Adrenal gland (tissue), 12 donors: Measurements from ENCODE around the gene LARP4B. TPM values are rescaled to one million over a fixed set of nuclear protein-coding genes. Genes with fewer than 3 reads are reported as not detected.

ENCODE experiments used
- DNase-seq, 7 donors: peaks; one replicate each; pipeline ENCODE4 v3.0.0-alpha.2; 2019 to 2020
- H3K27ac ChIP-seq, 5 donors: fragments of 200-600 bp; sonication (generic) in 4 of 5; 1 replicate in 3 of 5; 2 replicates in 2 of 5; pipeline versions ENCODE4 v1.5.1 to v1.8.0; 2016 to 2020; ENCODE audit warnings: mild to moderate bottlenecking in 1 of 5
- H3K27me3 ChIP-seq: fragments of 200-600 bp; 2 replicates; pipeline ENCODE4 v1.8.0; 2021
- H3K36me3 ChIP-seq, 2 donors: fragments of 200-600 bp; replicated peaks in 1 of 2; 1 replicate in 1 of 2; 2 replicates in 1 of 2; pipeline versions ENCODE4 v1.5.1 to v1.8.0; 2018 to 2022
- H3K4me1 ChIP-seq, 2 donors: fragments of 200-600 bp; replicated peaks in 1 of 2; 1 replicate in 1 of 2; 2 replicates in 1 of 2; pipeline versions ENCODE4 v1.5.1 to v1.8.0; 2018 to 2021
- H3K4me3 ChIP-seq, 4 donors: fragments of 200-600 bp; sonication (generic) in 3 of 4; one replicate each; pipeline ENCODE4 v1.5.1; 2016 to 2018
- H3K9me3 ChIP-seq, 3 donors: fragments of 200-600 bp; sonication (generic) in 1 of 3; replicated peaks in 1 of 3; 1 replicate in 2 of 3; 2 replicates in 1 of 3; pipeline versions ENCODE4 v1.5.1 to v1.8.0; 2016 to 2021
- POLR2A ChIP-seq, 2 donors: fragments of 450-650 bp; IDR thresholded peaks; one replicate each; pipeline ENCODE4 v1.6.1; 2017; ENCODE audit warnings: antibody characterized with exemption in 2 of 2, mild to moderate bottlenecking in 2 of 2, moderate library complexity in 1 of 2
- WGBS, 4 donors: extraction: QIAGEN DNeasy Blood & Tissue Kit in 2 of 4; methylation state at CpG; one replicate each; pipeline versions ENCODE4 v1.1.5 to v1.1.7; 2013 to 2017; 5-methylcytosine and 5-hydroxymethylcytosine counted together
- intact Hi-C, 2 donors: fragments of 100-400 bp; cut with DNase I; formaldehyde crosslinking; loops; one replicate each; pipeline versions ENCODE4 v1.14.1 to v1.15.0; 2022 to 2023
- polyA plus RNA-seq, 3 donors: library from polyadenylated mRNA; stranded (reverse); fragments of 200-250 nt in 2 of 3; fragments of 350-450 nt in 1 of 3; fragmentation: Illumina TruSeq in 1 of 3; extraction: RNeasy Lipid Tissue Mini Kit (QIAGEN cat#74804) in 1 of 3; gene quantifications; one replicate each; pipeline ENCODE4 v1.2.3, GENCODE V29; 2013 to 2014
- total RNA-seq, 9 donors: library from RNA; depleted of rRNA in 4 of 9; stranded (reverse); fragments of >200 nt in 4 of 9; fragments of 120-200 nt in 1 of 9; fragmentation: NEBNext Ultra II Directional in 1 of 9; extraction: Animal tissue kit (Norgen Biotek cat#: 25700) in 1 of 9; gene quantifications; one replicate each; pipeline versions ENCODE4 v1.1.0 to v1.2.4, GENCODE V29; 2013 to 2023
- TF ChIP-seq, protein P1 (sequence below), 6 experiments: fragments of 450-650 bp in 4 of 6; fragments of 200-600 bp in 2 of 6; sonication (generic) in 1 of 6; IDR thresholded peaks; 1 replicate in 5 of 6; 2 replicates in 1 of 6; pipeline versions ENCODE4 v1.5.1 to v1.8.0; 2016 to 2021; ENCODE audit warnings: antibody characterized with exemption in 6 of 6, mild to moderate bottlenecking in 2 of 6, moderate library complexity in 1 of 6
- donor health status: healthy with polysubstance abuse.
- donor health status: Bipolar disorder and iron deficiency.
- donor health status: DM: yes; HTN: yes; CAD: no.
- donor health status: DM: no; HTN: no; CAD: no.
- donor health status: DM: no; HTN: no; CAD: no.
- donor health status: DM: yes; HTN: yes; CAD: no.

The LARP4B gene
- total and polyA plus RNA-seq, 12 donors: 17.2 to 145 (median 66.8) TPM

DNA sequence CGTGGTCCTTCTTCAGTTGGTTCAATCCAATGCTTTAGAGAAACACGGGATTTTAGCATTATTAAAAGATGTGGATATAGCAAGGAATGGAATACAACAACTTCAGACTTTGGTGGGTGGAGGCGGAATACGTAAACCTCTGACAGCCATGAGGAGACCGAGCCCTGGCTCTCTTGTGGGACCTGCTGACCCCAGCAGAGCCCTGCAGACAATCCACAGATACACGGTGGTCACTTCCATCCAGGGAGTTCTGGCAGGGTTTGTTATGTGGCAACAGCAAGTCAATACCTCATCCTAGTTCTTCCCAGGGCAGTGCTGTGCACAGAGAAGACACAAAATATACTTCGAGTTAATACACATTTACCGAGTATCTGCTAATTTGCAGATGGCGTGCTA is 123.5 kb downstream of the LARP4B start:
- intact Hi-C loops: no loop called here
- Histone ChIP-seq H3K9me3 (no peaks in the 10 kb centered on the region), H3K4me1 (peaks cover 5 to 10% of the 10 kb centered on the region in 2 donors), H3K36me3 (peaks cover 0 to 40% of the 10 kb centered on the region in 2 donors), H3K27ac (no peak overlapping the region), H3K27me3 (no peaks in the 10 kb centered on the region), H3K4me3 (no peak overlapping the region)
- 89 to 93% (median 91%) methylated on average over 9 of the region's 9 CpGs for WGBS, 4 donors
- DNase-seq: peak in 1 of 7 donors; percentile 33
- TF ChIP-seq, protein P1, sequence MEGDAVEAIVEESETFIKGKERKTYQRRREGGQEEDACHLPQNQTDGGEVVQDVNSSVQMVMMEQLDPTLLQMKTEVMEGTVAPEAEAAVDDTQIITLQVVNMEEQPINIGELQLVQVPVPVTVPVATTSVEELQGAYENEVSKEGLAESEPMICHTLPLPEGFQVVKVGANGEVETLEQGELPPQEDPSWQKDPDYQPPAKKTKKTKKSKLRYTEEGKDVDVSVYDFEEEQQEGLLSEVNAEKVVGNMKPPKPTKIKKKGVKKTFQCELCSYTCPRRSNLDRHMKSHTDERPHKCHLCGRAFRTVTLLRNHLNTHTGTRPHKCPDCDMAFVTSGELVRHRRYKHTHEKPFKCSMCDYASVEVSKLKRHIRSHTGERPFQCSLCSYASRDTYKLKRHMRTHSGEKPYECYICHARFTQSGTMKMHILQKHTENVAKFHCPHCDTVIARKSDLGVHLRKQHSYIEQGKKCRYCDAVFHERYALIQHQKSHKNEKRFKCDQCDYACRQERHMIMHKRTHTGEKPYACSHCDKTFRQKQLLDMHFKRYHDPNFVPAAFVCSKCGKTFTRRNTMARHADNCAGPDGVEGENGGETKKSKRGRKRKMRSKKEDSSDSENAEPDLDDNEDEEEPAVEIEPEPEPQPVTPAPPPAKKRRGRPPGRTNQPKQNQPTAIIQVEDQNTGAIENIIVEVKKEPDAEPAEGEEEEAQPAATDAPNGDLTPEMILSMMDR (IDR thresholded peaks at IDR 0.05): no peak
- no peak for TF ChIP-seq POLR2A (IDR thresholded peaks at IDR 0.05)

DNA sequence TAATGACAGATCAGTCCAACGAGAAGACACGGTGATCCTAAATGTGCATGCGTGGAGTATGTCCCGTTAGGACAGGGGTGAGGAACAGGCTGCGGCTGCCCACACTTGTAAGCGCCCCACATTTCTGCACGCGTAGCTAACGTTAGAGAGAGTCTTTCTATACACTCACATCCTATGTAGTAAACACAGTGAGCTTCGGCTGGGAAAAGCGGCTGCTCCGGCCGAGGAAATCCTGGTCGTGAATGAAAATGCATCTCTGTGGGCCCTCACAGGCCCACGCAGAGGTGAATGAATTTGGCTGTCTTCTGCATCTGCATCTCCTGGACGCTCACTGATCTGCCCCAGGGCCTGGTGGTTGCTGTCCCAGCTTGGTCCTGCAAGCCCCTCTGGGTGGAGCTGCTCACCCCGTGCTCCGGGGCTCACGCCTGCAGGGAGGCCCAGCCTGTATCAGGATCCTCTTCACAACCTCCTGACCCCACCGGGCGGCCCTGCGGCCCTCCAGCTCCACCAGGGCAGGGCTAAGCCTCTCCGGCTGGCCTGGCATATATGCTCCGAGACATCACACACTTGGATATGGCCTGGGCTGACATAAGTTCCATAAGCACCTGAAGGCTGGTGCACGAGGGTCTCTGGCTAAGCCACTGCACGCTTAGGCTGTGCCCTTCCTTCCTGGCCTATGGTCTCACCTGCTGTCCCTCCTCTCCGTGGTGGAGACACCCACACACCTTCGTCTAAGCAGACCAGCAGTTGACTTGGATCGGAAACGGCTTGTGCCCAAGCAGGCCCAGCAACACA is 124.1 kb downstream of the LARP4B start:
- Histone ChIP-seq H3K4me3 (no peak overlapping the region), H3K9me3 (no peaks in the 10 kb centered on the region), H3K27ac (peak overlapping the region in 3 of 5 donors; percentile 44 to 82 (median 57)), H3K4me1 (peaks cover 5 to 10% of the 10 kb centered on the region in 2 donors), H3K36me3 (peaks cover 0 to 34% of the 10 kb centered on the region in 2 donors), H3K27me3 (no peaks in the 10 kb centered on the region)
- TF ChIP-seq, protein P1 (IDR thresholded peaks at IDR 0.05): no peak
- TF ChIP-seq POLR2A (IDR thresholded peaks at IDR 0.05): no peak
- peak in 2 of 7 donors; percentile 19 to 48 for DNase-seq
- 92 to 95% (median 92%) methylated on average over 24 to 30 of the region's 30 CpGs for WGBS, 4 donors
- intact Hi-C loops: no loop called here

DNA sequence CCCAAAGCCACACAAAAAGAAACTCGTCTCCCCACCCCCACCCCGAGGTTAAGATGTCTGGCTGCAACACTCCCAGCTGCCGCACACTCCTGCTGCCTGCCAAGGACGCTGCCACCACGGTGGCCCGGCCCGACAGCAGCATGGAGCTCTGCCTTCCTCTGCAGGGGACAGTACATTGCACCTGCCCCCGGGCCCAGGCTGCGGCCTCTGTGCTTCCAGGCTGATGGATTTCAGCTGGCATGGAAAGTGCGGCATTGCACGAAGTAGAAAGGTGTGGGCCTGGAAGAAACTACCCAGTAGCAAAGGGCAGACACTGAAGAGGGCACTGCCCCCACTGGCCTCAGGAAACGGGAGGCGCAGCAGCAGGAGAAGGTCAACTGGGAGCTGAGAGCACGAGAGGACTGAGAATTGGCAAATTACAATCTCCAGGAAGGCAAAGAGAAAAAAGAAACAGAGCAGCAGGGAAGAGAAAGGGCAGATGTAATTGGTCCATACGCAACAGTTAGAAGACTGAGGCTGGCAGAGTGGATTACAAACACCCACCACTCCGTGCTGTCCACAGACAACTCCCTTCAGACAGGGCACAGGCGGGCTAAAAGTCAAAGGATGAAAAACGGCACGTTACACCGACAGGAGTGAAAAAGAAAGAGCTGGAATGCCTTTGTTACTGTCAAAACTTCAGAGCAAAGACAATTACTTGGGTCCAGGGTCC is 124.9 kb downstream of the LARP4B start:
- DNase-seq: peak in 6 of 7 donors; percentile 60 to 80 (median 75)
- Histone ChIP-seq H3K4me3 (no peak overlapping the region), H3K27ac (peak overlapping the region in 4 of 5 donors; percentile 17 to 82 (median 50)), H3K36me3 (peaks cover 0 to 26% of the 10 kb centered on the region in 2 donors), H3K9me3 (no peaks in the 10 kb centered on the region), H3K27me3 (no peaks in the 10 kb centered on the region), H3K4me1 (peaks cover 5 to 10% of the 10 kb centered on the region in 2 donors)
- intact Hi-C loops: no loop called here
- TF ChIP-seq, protein P1 (IDR thresholded peaks at IDR 0.05): peak in 5 of 6 experiments; percentile 5 to 40 (median 28)
- no peak for TF ChIP-seq POLR2A (IDR thresholded peaks at IDR 0.05)
- 39 to 50% (median 45%) methylated on average over 20 of the region's 20 CpGs for WGBS, 4 donors

DNA sequence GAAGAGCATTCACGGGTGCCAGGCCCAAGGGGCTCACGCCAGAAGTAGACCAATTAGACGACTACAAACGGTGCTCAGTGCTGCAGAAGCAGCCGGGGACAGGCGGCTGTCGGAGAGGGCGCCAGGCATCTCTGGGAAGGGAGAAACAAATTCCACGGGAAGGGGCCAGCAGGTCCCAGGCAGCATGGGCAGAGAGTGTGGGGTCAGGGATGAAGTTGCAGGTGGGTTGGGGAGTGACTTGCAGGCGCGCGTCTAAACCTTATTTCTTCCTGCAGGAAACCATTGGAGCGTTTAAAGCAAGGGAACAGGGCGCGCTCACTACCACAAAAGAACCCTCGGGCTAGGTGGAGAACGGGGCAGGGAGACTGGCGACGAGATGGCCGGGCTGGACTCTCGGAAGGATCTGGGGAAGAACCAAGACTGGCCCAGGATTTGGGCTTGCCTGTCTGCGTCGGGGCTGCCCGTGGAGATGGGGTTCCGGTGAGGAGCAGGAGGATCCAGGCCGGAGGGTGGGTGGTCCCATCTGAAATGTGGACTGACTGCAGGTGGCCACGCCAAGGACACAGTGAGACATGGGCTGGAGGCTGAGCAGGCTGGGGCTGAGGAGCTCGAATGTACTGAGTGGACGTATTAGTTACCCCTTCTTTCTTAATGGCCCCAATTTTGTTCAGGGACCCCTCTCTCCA is 125.7 kb downstream of the LARP4B start:
- Histone ChIP-seq H3K9me3 (no peaks in the 10 kb centered on the region), H3K27me3 (no peaks in the 10 kb centered on the region), H3K4me3 (no peak overlapping the region), H3K27ac (peak overlapping the region in 3 of 5 donors; percentile 20 to 82 (median 44)), H3K4me1 (peaks cover 5 to 10% of the 10 kb centered on the region in 2 donors), H3K36me3 (peaks cover 0 to 25% of the 10 kb centered on the region in 2 donors)
- peak in 2 of 7 donors; percentile 28 to 51 for DNase-seq
- 86 to 92% (median 88%) methylated on average over 28 to 29 of the region's 29 CpGs for WGBS, 4 donors
- intact Hi-C loops: no loop called here
- no peak for TF ChIP-seq POLR2A (IDR thresholded peaks at IDR 0.05)
- TF ChIP-seq, protein P1 (IDR thresholded peaks at IDR 0.05): no peak
